GM12865 (cell line): ENCODE results near the gene STN1.

Experiments
- DNase-seq: peaks from one replicate; pipeline ENCODE4 v3.0.0; 2010; ENCODE audit warnings: low read depth
- H3K4me3 ChIP-seq: 2 replicates; pipeline ENCODE4 v1.5.1; 2011; ENCODE audit warnings: mild to moderate bottlenecking, low read depth, low read length, control low read depth
- TF ChIP-seq, protein P1 (sequence below): IDR thresholded peaks from 2 replicates; pipeline ENCODE4 v1.5.1; 2011; ENCODE audit warnings: low read length, control low read depth, low read depth, inconsistent platforms; ENCODE audit not compliant: insufficient read depth; ENCODE audit errors: missing control alignments

STN1 gene

DNA sequence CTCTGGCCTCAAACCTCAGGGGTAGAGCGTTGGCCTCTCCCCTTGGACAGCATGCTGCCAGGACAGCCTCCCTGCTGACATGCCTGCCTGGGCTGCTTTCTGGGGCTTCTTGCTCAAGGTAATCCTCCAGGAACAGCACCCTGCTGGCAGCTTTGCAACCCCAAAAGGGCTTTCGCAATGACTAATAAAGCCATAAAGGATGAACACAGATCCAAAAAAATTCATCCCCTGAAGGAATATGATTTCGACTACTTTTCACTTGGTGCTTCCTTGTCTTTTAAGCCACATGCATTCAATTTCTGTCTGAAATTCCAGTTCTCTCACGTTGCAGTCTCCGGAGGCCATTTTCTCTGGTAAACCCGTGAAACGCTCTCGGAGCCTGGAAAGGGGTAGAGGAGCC, 47.5 kb downstream of the STN1 start:
- TF ChIP-seq, protein P1, sequence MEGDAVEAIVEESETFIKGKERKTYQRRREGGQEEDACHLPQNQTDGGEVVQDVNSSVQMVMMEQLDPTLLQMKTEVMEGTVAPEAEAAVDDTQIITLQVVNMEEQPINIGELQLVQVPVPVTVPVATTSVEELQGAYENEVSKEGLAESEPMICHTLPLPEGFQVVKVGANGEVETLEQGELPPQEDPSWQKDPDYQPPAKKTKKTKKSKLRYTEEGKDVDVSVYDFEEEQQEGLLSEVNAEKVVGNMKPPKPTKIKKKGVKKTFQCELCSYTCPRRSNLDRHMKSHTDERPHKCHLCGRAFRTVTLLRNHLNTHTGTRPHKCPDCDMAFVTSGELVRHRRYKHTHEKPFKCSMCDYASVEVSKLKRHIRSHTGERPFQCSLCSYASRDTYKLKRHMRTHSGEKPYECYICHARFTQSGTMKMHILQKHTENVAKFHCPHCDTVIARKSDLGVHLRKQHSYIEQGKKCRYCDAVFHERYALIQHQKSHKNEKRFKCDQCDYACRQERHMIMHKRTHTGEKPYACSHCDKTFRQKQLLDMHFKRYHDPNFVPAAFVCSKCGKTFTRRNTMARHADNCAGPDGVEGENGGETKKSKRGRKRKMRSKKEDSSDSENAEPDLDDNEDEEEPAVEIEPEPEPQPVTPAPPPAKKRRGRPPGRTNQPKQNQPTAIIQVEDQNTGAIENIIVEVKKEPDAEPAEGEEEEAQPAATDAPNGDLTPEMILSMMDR: no peak
- no peak for DNase-seq

DNA sequence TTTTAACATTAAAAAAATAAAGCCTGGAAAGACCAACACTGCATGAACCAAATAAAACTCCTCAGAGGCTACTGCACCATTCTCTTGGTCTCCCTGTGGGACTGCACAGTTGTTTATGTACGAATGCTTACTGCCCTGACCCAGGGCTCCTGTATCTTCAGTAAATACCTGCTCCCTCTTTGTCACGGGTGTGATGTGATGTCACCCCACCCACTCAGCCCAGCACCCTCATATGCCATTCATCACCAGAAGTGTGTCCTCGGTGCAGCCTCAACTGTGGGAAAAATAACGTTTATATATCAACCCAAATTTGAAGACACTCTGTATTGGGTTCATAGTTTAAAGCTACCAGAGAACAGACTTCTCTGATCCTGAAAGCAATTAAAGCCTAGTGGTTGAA, 48.6 kb downstream of the STN1 start:
- DNase-seq: no peak
- TF ChIP-seq, protein P1: no peak
- H3K4me3 ChIP-seq: no peak overlapping the region

More for the DNA sequence above, 47.5 kb downstream of the STN1 start:
- no peak overlapping the region for H3K4me3 ChIP-seq

DNA sequence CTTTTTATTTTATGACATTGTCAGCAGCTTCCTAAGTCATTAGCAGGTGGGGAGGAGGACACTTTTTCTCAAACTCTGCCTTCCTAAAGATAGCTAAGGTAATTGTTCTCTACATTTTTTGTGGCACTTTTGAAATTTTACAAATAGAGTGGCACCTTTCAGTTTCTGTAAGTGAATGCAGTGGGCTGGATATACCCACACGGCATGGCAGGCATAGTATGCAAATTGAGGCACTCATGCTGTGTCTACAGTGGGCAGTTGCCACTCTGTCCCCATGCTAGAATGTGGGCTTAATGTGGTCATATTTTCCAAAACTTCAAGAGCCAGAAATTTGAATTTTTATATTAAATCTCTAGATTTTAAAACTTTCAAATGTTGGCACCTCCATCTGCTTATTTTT, 49.8 kb downstream of the STN1 start:
- no peak for DNase-seq
- no peak overlapping the region for H3K4me3 ChIP-seq
- TF ChIP-seq, protein P1: no peak

DNA sequence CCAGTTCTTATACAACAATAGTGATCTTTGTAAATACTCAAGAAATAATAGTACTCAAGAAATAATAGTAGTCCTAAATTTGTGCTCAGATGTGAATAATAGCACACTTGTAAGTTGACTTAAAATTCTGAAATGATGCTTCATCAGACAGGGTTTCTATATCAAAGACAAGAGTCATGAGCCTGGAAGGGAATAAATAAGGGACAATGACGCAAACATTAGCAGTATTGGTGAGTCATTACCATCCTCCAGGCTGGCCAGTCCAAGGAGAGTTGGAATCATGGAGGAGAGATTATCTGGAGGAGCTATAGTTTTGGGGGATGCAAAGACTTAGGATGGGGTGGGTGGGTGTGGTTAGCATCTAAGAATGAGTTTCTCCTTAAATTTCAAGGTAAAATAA, 56.5 kb downstream of the STN1 start:
- H3K4me3 ChIP-seq: no peak overlapping the region
- TF ChIP-seq, protein P1: no peak
- no peak for DNase-seq

GRCh38 chr10:103859161-103860086, 58.6 kb downstream of the STN1 start:
- H3K4me3 ChIP-seq: no peak overlapping the region
- peak; percentile 65 for DNase-seq
- TF ChIP-seq, protein P1: peak; percentile 60

- DNase-seq: no peak
- H3K4me3 ChIP-seq: no peak overlapping the region
- TF ChIP-seq, protein P1: no peak
Measured at GRCh38 chr10:103858360-103858759, 59.6 kb downstream of the STN1 start.
